Omental fat pad (tissue), 4 donors: ENCODE measurements around the gene RBBP6. TPM values are rescaled to one million over a fixed set of nuclear protein-coding genes. Genes with fewer than 3 reads are reported as not detected.
"Not testable (repeated sequence)": the region's sequence is repeated elsewhere in the genome, so short reads cannot be mapped to it uniquely, and the experiment has no call there.

Experiments
- ATAC-seq: fragments of 150-250 bp; one replicate; pipeline ENCODE4 v1.9.1; 2016; ENCODE audit warnings: mild to moderate bottlenecking, moderate library complexity; ENCODE audit not compliant: low FRiP score
- DNase-seq: peaks from one replicate; pipeline ENCODE4 v3.0.0-alpha.2; 2019; ENCODE audit warnings: low spot score
- total RNA-seq, 4 donors: library from RNA; depleted of rRNA; stranded (reverse); fragments of >200 nt; gene quantifications; one replicate each; pipeline ENCODE4 v1.1.0, GENCODE V29; 2016
- TF ChIP-seq, protein P1 (sequence below), 3 donors: fragments of 450-650 bp; IDR thresholded peaks; one replicate each; pipeline ENCODE4 v1.5.1; 2016 to 2017; ENCODE audit warnings: antibody characterized with exemption in 3 of 3, mild to moderate bottlenecking in 3 of 3, moderate library complexity in 2 of 3

Gene RBBP6
- total RNA-seq, 4 donors from 2014 or later = 48.5 to 91.6 (median 80.4) TPM

DNA sequence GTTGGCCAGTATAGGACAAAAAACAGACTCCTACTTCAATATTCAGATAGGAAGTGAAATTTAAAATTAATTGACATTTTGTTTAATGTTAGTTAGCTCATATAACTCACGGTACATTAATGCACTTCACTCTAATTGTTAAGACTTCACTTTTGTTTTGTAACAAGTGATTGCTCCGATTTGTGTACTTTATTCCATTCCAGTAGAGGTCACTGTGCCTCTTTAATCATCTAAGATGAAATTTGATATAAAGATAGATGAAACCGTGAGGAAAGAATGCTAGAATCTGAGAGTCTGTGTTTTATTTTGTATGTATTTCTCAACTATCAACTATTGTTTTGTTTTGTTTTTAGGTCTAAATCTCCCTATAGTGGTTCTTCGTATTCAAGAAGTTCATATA is 29.0 kb downstream of the RBBP6 start:
- ATAC-seq (no peak), DNase-seq (no peak)
- TF ChIP-seq, protein P1, sequence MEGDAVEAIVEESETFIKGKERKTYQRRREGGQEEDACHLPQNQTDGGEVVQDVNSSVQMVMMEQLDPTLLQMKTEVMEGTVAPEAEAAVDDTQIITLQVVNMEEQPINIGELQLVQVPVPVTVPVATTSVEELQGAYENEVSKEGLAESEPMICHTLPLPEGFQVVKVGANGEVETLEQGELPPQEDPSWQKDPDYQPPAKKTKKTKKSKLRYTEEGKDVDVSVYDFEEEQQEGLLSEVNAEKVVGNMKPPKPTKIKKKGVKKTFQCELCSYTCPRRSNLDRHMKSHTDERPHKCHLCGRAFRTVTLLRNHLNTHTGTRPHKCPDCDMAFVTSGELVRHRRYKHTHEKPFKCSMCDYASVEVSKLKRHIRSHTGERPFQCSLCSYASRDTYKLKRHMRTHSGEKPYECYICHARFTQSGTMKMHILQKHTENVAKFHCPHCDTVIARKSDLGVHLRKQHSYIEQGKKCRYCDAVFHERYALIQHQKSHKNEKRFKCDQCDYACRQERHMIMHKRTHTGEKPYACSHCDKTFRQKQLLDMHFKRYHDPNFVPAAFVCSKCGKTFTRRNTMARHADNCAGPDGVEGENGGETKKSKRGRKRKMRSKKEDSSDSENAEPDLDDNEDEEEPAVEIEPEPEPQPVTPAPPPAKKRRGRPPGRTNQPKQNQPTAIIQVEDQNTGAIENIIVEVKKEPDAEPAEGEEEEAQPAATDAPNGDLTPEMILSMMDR (IDR thresholded peaks at IDR 0.05) = no peak

- TF ChIP-seq, protein P1 (IDR thresholded peaks at IDR 0.05) = no peak
- no peak for DNase-seq
Measured at GRCh38 chr16:24571096-24571495, 31.7 kb downstream of the RBBP6 start.

DNA sequence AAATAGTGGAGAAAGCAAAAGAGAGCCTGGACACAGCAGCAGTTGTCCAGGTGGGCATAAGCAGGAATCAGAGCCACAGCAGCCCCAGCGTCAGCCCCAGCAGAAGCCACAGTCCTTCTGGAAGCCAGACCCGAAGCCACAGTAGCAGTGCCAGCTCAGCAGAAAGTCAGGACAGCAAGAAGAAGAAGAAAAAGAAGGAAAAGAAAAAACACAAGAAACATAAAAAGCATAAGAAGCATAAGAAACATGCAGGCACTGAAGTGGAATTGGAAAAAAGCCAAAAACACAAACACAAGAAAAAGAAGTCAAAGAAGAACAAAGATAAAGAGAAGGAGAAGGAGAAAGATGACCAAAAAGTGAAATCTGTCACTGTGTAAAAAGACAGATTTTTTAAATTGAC is 32.7 kb downstream of the RBBP6 start:
- DNase-seq (no peak), ATAC-seq (no peak)
- TF ChIP-seq, protein P1 (IDR thresholded peaks at IDR 0.05) = no peak

More at GRCh38 chr16:24571096-24571495, 31.7 kb downstream of the RBBP6 start:
- ATAC-seq = no peak

DNA sequence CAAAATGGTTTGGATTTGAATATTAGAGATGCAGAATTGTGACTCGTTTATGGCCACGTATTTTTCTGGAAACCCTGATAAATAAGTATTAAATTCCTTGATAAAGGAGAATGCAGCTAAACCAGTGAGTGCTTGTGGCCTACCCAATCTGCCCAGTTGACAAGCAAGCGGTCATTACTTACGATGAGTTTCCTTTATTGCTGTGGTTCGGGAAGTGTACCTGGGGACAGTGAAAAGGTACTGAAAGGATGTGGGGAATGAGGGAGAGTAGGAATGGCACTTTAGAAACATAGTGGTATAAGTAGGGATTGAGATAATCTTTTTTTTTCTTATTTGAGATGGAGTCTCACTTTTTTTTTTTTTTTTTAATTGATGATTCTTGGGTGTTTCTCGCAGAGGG is 33.8 kb downstream of the RBBP6 start:
- no peak for ATAC-seq
- no peak for DNase-seq
- TF ChIP-seq, protein P1 (IDR thresholded peaks at IDR 0.05) = no peak

- not testable (repeated sequence) for ATAC-seq
Measured at GRCh38 chr16:24574515-24575485, 35.4 kb downstream of the RBBP6 start.

DNA sequence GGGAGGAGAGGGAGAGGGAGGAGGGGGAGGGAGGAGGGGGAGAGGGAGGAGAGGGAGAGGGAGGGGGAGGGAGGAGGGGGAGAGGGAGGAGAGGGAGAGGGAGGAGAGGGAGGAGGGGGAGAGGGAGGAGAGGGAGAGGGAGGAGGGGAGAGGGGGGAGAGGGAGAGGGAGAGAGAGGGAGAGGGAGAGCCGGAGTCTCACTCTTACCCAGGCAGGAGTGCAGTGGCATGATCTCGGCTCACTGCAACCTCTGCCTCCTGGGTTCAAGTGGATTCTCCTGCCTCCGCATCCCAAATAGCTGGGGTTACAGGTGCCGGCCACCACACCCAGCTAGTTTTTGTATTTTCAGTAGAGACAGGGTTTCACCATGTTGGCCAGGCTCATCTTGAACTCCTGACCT is 36.4 kb downstream of the RBBP6 start:
- not testable (repeated sequence) for ATAC-seq, DNase-seq

More at GRCh38 chr16:24574515-24575485, 35.4 kb downstream of the RBBP6 start:
- not testable (repeated sequence) for DNase-seq

- TF ChIP-seq, protein P1 (IDR thresholded peaks at IDR 0.05) = no peak
- DNase-seq (no peak), ATAC-seq (no peak)
Measured at GRCh38 chr16:24577167-24577566, 37.8 kb downstream of the RBBP6 start.

DNA sequence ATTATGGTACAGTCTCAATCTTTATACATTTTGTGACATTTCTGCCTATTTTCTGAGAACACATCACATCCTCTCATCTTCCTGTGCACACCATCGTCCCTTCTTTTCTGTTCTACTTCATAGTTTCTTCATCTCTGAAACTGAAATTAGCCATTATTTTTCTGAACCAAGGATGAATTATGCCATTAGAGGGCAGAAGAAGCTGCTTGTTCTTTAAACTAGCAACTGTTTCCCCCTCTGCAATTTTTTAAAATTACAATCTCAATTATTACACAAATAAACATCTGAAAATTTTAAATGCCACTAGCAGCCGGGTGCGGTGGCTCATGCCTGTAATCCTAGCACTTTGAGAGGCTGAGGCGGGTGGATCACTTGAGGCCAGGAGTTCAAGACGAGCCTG is 41.3 kb downstream of the RBBP6 start:
- ATAC-seq = no peak
- no peak for DNase-seq
- TF ChIP-seq, protein P1 (IDR thresholded peaks at IDR 0.05) = no peak
